ENCODE data around the gene DIP2B.

DIP2B gene

GRCh38 chr12:50615145-50615906 is 110.5 kb downstream of the DIP2B start:
- TF ChIP-seq, protein P1, sequence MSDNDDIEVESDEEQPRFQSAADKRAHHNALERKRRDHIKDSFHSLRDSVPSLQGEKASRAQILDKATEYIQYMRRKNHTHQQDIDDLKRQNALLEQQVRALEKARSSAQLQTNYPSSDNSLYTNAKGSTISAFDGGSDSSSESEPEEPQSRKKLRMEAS (IDR thresholded peaks at IDR 0.05; ENCODE audit: low read depth, low read length) = no peak
- no peak for TF ChIP-seq MYC (IDR thresholded peaks at IDR 0.05; ENCODE audit: low read depth, low read length)
- TF ChIP-seq, protein P2, sequence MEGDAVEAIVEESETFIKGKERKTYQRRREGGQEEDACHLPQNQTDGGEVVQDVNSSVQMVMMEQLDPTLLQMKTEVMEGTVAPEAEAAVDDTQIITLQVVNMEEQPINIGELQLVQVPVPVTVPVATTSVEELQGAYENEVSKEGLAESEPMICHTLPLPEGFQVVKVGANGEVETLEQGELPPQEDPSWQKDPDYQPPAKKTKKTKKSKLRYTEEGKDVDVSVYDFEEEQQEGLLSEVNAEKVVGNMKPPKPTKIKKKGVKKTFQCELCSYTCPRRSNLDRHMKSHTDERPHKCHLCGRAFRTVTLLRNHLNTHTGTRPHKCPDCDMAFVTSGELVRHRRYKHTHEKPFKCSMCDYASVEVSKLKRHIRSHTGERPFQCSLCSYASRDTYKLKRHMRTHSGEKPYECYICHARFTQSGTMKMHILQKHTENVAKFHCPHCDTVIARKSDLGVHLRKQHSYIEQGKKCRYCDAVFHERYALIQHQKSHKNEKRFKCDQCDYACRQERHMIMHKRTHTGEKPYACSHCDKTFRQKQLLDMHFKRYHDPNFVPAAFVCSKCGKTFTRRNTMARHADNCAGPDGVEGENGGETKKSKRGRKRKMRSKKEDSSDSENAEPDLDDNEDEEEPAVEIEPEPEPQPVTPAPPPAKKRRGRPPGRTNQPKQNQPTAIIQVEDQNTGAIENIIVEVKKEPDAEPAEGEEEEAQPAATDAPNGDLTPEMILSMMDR (IDR thresholded peaks at IDR 0.05; ENCODE audit: low read depth, low read length) = no peak
- no peak for TF ChIP-seq POLR2A (IDR thresholded peaks at IDR 0.05; ENCODE audit: extremely low read depth, insufficient read length)
- H3K4me3 ChIP-seq (ENCODE audit: low read depth, low read length) = no peak overlapping the region
- no peak for DNase-seq (ENCODE audit: low read depth)

DNA sequence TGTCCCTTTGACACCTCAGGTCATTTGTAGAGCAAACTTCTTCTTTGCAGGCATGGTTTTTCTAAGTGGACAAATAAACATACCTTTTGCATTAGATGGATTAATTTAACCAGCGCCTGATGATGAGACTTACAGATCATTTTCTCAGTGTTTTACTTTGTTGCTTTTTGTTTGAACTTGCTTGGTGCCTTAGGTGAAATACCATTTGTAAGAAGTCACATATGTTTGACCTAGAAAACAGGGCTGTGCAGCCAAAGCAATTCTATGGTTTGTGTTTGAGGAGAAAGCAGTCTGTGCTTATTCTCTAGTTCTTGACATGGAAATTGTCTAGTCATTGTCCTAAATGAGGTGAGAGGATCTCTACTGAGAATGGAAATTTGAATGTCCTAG is 111.1 kb downstream of the DIP2B start:
- TF ChIP-seq, protein P2 (IDR thresholded peaks at IDR 0.05; ENCODE audit: low read depth, low read length) = no peak
- TF ChIP-seq, protein P1 (IDR thresholded peaks at IDR 0.05; ENCODE audit: low read depth, low read length) = no peak
- TF ChIP-seq MYC (IDR thresholded peaks at IDR 0.05; ENCODE audit: low read depth, low read length) = no peak
- no peak for TF ChIP-seq POLR2A (IDR thresholded peaks at IDR 0.05; ENCODE audit: extremely low read depth, insufficient read length)
- H3K4me3 ChIP-seq (ENCODE audit: low read depth, low read length) = no peak overlapping the region
- no peak for DNase-seq (ENCODE audit: low read depth)

- no peak for DNase-seq (ENCODE audit: low read depth)
- TF ChIP-seq POLR2A (IDR thresholded peaks at IDR 0.05; ENCODE audit: extremely low read depth, insufficient read length) = no peak
- TF ChIP-seq, protein P2 (IDR thresholded peaks at IDR 0.05; ENCODE audit: low read depth, low read length) = no peak
- TF ChIP-seq, protein P1 (IDR thresholded peaks at IDR 0.05; ENCODE audit: low read depth, low read length) = no peak
- TF ChIP-seq MYC (IDR thresholded peaks at IDR 0.05; ENCODE audit: low read depth, low read length) = no peak
- no peak overlapping the region for H3K4me3 ChIP-seq (ENCODE audit: low read depth, low read length)
These were observed 112.9 kb downstream of the DIP2B start for GRCh38 chr12:50617657-50618056.

- no peak overlapping the region for H3K4me3 ChIP-seq (ENCODE audit: low read depth, low read length)
- TF ChIP-seq POLR2A (IDR thresholded peaks at IDR 0.05; ENCODE audit: extremely low read depth, insufficient read length) = no peak
- TF ChIP-seq, protein P1 (IDR thresholded peaks at IDR 0.05; ENCODE audit: low read depth, low read length) = no peak
- TF ChIP-seq, protein P2 (IDR thresholded peaks at IDR 0.05; ENCODE audit: low read depth, low read length) = no peak
- no peak for DNase-seq (ENCODE audit: low read depth)
These were observed 114.3 kb downstream of the DIP2B start for GRCh38 chr12:50618864-50619609.

DNA sequence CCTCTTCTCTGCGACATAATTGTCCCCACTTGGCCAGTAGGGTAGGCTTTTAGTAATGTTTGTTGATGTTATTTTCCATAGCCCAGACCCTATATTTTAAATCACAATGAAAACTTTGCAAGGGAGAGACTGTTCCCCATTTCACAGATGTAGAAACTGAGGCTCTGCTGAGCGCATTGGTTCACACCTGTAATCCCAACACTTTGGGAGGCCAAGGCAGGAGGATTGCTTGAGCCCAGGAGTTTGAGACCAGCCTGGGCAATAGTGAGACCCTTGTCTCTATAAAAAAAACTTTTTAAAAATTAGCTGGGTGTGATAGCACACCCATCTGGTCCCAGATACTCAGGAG is 114.8 kb downstream of the DIP2B start:
- no peak for DNase-seq (ENCODE audit: low read depth)
- TF ChIP-seq POLR2A (IDR thresholded peaks at IDR 0.05; ENCODE audit: extremely low read depth, insufficient read length) (no peak), MYC (IDR thresholded peaks at IDR 0.05; ENCODE audit: low read depth, low read length) (no peak)
- TF ChIP-seq, protein P1 (IDR thresholded peaks at IDR 0.05; ENCODE audit: low read depth, low read length) = no peak
- TF ChIP-seq, protein P2 (IDR thresholded peaks at IDR 0.05; ENCODE audit: low read depth, low read length) = no peak
- no peak overlapping the region for H3K4me3 ChIP-seq (ENCODE audit: low read depth, low read length)

Measured in NB4 (cell line).